ENCODE measurements around the gene MCOLN3.
"Not testable (repeated sequence)": the region's sequence is repeated elsewhere in the genome, so short reads cannot be mapped to it uniquely, and the experiment has no call there.

MCOLN3 gene

DNA sequence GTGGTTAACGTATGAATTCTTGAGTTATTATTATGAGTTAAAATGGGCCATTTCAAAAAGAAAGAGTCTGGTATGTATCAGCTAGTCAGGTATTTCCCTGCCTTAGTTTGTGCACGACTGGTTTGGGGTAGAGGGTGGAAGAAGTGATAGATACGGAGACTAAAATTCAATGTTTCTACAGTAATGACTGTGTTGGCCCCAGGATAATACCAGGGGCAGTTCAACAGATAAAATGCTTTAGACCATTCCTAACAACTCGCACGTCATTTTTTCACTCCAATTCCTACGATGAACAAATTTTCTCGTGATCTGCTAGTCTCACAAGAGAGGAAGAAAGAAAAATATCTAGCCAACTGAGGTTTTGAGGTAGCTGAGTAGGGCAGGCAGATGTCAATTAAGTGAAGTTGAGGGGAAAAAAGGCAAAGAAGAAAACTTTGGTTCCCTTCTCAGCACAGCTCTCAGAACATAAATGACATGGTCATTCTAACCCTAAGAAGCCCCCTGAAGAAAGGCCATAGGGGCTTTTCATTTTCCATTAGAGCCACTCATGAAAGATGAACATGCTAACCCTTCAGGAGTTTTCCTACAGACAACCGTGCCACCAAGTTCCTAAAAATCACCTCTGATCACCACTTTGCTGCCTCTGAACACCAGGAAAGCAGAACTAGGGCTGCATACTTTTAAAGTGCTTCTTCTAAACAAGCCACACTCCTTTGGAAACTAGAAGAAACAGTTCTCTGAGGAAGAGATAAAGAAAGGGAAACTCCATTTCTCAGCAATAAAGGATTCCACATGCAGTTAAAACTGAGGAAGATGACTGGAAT lies 57.0 kb downstream of the MCOLN3 start:
- DNase-seq (ENCODE audit: low read depth): no peak

DNA sequence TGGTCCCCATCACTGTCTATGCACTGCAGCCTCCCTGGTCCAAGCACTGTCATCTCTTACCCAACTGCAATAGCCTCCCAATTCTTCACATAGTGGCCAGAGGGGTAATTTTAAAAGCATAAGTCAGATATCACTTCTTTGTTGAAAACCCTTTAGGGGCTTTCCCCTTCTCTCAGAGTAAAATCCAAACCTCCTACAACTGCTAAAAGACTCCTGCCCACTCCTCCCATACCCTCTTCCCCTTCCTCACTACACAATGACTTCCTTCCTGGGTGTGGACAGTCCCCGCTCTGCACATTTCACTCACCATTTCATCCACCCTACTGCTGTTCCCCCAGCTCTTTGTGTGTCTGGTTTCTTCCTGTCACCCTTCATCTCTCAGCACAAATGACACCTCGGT lies 59.7 kb downstream of the MCOLN3 start:
- DNase-seq (ENCODE audit: low read depth): no peak

- DNase-seq (ENCODE audit: low read depth): not testable (repeated sequence)
Observed at GRCh38 chr1:84986561-84986960, 61.7 kb downstream of the MCOLN3 start.

DNA sequence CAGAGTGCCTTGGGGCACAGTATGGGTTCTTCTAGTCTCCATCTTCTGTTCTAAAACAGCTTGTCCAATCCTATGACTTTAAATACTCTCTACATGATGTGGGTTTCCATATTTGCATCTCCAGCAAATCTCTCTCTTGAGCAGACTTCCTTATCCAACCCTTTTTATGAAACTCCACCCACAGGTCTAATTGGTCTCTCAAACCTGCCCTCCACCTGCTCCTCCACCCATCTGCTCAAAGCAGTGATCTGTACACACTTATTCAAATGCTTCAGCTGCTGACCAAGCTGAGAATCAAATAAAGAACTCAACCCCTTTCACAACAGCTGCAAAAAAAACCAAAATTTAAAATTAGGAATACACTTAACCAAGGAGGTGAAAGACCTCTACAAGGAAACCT lies 62.9 kb downstream of the MCOLN3 start:
- DNase-seq (ENCODE audit: low read depth): no peak

DNA sequence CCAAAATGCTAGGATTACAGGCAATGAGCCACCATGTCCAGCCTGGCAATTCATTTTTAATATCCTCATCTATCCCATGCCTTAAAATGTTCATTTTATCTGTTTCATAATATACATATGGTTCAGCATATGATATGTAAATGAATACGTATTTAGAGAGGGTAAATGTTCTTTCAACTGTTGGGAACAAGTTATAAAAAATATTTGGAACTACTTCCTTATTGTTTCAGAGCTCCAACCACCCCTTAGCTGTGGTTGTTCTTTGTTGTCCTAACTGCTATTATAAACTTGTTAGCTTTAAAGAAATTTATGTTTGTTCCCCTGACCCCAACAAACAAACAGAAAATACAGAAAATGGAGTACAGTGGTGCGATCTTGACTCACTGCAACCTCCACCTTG lies 65.9 kb downstream of the MCOLN3 start:
- no peak for DNase-seq (ENCODE audit: low read depth)

DNA sequence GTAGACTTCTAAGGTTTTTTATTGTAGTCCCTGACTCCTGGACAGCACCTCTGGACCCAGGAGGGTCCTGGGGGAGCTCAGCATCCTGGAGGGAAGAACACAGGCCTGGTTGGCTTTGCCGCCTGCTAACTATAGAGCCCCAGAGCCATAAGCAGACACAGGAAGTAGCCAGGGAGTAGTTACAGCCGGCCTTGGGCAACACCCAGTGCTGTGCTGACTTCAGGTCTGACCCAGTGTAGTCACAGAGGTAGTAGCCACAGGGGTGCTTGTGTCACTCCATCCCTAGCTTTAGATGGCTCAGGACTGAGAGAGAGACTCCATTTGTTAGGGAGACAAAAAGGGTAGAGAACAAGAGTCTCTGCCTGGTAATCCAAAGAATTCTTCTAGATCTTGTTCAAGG lies 73.3 kb downstream of the MCOLN3 start:
- DNase-seq (ENCODE audit: low read depth): no peak

DNA sequence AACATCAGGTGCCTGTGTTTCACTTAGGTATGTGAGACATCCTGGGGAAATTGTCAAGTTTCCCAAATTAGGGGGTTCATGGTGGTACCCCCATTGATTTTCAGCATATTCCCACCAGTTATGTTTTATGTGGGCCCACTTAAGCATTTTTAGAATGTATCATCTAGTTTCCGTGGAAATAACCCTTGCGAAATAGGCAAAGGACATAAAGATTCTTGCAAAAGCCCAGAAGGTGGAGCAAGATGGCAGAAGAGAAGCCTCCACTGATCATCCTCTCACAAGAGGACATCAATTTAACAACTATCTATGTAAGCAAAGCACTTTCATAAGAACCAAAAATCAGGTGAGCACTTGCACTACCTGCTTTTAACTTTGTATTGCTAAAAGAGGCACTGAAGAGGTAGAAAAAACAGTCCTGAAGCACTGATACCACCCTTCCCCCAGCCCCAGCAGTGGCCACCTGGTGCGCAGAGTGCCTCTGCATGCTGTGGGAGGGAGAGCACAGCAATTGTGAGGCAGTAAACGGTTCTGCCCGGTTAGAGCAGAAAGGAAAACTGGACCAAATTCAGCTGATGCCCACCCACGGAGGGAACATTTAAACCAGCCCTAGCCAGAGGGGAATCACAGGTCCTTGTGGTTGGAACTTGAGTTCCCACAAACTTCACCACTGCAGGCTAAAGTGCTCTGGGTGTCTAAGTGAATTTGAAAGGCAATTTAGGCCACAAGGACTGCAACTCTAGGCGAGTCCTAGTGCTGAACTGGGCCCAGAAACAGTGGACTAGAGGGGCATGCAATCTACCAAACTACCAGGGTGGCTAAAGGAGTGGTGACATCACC lies 74.6 kb downstream of the MCOLN3 start:
- DNase-seq (ENCODE audit: low read depth): no peak

DNA sequence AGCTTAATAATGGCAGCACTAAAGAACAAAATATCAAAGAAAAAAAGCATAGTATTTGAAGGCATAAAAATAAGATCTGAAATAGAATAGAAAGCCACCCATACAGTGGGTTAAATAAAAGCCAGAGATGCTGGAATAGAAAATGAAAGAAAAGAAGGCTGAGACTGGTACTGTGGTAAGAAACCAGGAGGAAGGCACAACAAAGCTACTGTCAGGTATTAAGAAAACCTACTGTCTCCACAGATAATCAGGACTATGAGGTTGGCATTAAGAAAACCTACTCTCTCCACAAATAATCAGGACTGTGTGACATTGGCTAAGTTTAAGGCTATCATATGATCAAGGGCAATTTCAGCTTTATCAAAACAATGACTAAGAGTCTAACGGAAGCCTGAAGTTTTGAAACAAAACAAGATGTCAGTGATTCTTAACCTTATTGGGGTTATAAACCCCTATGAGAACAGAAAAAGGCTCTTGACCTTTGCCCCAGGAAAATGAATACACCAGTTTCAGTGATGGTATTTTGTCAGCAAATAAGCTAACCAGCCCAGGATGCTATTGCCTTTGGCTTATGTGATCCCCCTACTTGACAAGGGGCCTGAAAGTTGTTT lies 75.8 kb downstream of the MCOLN3 start:
- no peak for DNase-seq (ENCODE audit: low read depth)

DNA sequence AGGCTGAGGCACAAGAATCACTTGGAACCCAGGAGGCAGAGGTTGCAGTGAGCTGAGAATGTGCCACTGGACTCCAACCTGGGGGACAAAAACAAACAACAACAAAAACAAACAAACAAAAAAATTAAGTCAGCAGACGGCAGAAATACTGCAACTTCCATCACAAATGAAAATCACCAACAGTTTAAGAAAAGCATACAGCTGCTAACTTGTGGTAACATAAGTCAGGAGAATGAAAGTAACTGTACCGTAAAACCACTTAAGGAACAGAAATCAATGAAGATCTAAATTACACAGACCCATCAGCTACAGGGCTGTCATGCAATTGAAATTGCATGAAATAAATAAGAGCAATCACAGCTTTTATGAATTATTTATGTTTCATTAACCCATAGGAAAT lies 76.3 kb downstream of the MCOLN3 start:
- no peak for DNase-seq (ENCODE audit: low read depth)

- DNase-seq (ENCODE audit: low read depth): no peak
Observed at GRCh38 chr1:84969489-84970250, 78.6 kb downstream of the MCOLN3 start.

DNA sequence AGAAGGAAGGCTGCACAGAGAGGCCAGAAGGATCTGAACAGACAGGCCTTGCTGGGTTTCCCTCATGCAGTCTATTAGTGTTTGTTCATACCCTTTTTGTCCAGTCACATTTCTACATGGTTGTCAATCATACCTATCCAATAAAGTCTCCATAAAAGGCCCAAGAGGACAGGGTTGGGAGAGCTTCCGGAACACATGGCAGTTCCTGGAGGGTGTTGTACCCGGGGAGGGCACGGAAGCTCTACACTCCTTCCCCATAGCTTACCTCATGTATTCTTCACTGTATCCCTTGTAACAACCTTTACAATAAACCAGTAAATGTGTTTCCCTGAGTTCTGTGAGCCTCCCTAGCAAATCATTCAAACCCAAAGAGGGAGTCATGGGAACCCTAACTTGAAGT lies 79.4 kb downstream of the MCOLN3 start:
- DNase-seq (ENCODE audit: low read depth): no peak

- DNase-seq (ENCODE audit: low read depth): no peak
Observed at GRCh38 chr1:84968101-84968500, 80.2 kb downstream of the MCOLN3 start.

Data from stimulated activated CD8-positive, alpha-beta memory T cell treated with anti-CD3 and anti-CD28 coated beads, Interleukin-12 subunit alpha, Interleukin-12 subunit beta, amount 100 ng/mL, for 4 hours (primary cell).